Prostate gland (tissue), 2 donors: ENCODE results near the gene IFNL3. TPM values are rescaled to one million over a fixed set of nuclear protein-coding genes. Genes with fewer than 3 reads are reported as not detected.
"Not testable (repeated sequence)": the region's sequence is repeated elsewhere in the genome, so short reads cannot be mapped to it uniquely, and the experiment has no call there.

Experiments
- DNase-seq: peaks from one replicate; pipeline ENCODE4 v3.0.0-alpha.2; 2019; ENCODE audit warnings: low spot score
- H3K27ac ChIP-seq, 2 donors: fragments of 200-600 bp; sonication (generic); 2 replicates each; pipeline ENCODE4 v1.5.1; 2017 to 2019
- H3K27me3 ChIP-seq: fragments of 200-600 bp; sonication (generic); replicated peaks from 2 replicates; pipeline ENCODE4 v1.5.1; 2019; ENCODE audit not compliant: insufficient read depth
- H3K36me3 ChIP-seq, 2 donors: fragments of 200-600 bp; sonication (generic); 1 replicate in 1 of 2; 2 replicates in 1 of 2; pipeline versions ENCODE4 v1.5.1 to v1.8.1; 2017 to 2019
- H3K4me1 ChIP-seq: fragments of 200-600 bp; sonication (generic); replicated peaks from 2 replicates; pipeline ENCODE4 v1.5.1; 2019
- H3K4me3 ChIP-seq, 2 donors: fragments of 200-600 bp; sonication (generic); 2 replicates each; pipeline ENCODE4 v1.5.1; 2017 to 2019
- H3K9me3 ChIP-seq: fragments of 200-600 bp; sonication (generic); 2 replicates; pipeline ENCODE4 v1.5.1; 2017
- POLR2A ChIP-seq: fragments of 450-650 bp; IDR thresholded peaks from one replicate; pipeline ENCODE4 v1.6.1; 2016; ENCODE audit warnings: antibody characterized with exemption, mild to moderate bottlenecking
- POLR2AphosphoS5 ChIP-seq: sonication (generic); formaldehyde crosslinking; IDR thresholded peaks from one replicate; pipeline ENCODE4 v1.6.1; 2017; ENCODE audit warnings: antibody characterized with exemption
- WGBS: methylation state at CpG from one replicate; pipeline ENCODE4 v1.1.5; 2018; 5-methylcytosine and 5-hydroxymethylcytosine counted together
- intact Hi-C: fragments of 100-400 bp; cut with DNase I; formaldehyde crosslinking; loops from one replicate; pipeline ENCODE4 v1.14.2; 2022
- total RNA-seq, 2 donors: library from RNA; depleted of rRNA; stranded (reverse); fragments of >200 nt; gene quantifications; one replicate each; pipeline ENCODE4 v1.1.0, GENCODE V29; 2016
- TF ChIP-seq, protein P1 (sequence below), 4 experiments: fragments of 200-600 bp in 2 of 4; fragments of 450-650 bp in 2 of 4; sonication (generic) in 2 of 4; IDR thresholded peaks; 1 replicate in 3 of 4; 2 replicates in 1 of 4; pipeline ENCODE4 v1.5.1; 2016 to 2019; ENCODE audit warnings: antibody characterized with exemption in 4 of 4, mild to moderate bottlenecking in 2 of 4, moderate library complexity in 2 of 4

The IFNL3 gene
- not detected for total RNA-seq

DNA sequence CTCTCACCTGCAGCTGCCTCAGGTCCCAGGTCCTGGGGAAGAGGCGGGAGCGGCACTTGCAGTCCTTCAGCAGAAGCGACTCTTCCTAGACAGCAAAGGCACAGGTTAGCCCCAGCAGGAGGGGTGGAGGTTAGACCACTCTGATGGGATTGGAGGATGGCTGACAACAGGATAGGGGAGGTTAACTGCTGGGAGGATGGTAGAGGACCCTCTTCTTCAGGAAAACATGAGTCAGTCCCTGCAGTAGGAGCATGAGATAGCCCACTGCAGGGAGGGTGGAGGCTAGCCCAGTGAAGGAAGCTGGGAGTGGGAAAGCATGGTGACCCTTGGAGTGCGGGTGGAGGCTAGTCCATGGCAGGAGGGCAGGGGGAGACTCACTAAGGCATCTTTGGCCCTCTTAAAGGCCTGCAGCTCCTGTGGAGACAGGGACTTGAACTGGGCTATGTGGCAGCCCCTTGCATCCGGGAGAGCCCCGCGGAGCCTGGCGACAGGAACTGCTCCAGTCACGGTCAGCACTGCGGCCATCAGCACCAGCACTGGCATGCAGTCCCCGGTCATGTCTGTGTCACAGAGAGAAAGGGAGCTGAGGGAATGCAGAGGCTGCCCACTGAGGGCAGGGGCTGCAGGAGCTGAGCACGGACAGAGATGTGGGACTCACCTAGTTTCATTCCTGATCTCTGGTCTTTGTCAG, at the start of gene IFNL3:
TSS of gene IFNL3 (minus strand) at position 597 of the 691 bp plus-strand sequence. CDS start at position 558, 39 bp downstream.
- intact Hi-C loops, H3K4me3 ChIP-seq, H3K4me1 ChIP-seq, H3K27me3 ChIP-seq, H3K9me3 ChIP-seq, H3K27ac ChIP-seq, DNase-seq, H3K36me3 ChIP-seq: not testable (repeated sequence)
- 85% methylated on average over 8 of the region's 12 CpGs for WGBS

DNA sequence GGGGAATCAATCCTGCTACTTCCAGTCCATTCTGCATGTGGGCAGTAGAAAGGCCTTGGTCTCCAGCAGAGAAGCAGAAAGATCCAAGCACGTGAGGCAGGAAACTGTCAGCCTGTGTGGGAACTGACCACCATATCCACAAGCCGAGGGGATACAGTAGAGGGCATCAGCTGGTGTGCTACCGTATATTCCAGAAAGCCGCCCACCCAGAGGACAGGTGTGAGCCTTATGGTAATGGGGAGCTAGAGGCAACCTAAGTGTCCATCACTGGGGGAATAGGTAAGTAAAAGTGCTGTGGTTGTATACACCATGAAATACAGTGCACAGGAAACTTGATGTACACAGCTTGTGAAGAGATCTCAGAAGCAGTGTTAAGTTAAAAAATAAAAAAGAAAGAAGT, 48.6 kb upstream of the IFNL3 start:
- no peaks in the 10 kb centered on the region for H3K4me1 ChIP-seq
- TF ChIP-seq, protein P1, sequence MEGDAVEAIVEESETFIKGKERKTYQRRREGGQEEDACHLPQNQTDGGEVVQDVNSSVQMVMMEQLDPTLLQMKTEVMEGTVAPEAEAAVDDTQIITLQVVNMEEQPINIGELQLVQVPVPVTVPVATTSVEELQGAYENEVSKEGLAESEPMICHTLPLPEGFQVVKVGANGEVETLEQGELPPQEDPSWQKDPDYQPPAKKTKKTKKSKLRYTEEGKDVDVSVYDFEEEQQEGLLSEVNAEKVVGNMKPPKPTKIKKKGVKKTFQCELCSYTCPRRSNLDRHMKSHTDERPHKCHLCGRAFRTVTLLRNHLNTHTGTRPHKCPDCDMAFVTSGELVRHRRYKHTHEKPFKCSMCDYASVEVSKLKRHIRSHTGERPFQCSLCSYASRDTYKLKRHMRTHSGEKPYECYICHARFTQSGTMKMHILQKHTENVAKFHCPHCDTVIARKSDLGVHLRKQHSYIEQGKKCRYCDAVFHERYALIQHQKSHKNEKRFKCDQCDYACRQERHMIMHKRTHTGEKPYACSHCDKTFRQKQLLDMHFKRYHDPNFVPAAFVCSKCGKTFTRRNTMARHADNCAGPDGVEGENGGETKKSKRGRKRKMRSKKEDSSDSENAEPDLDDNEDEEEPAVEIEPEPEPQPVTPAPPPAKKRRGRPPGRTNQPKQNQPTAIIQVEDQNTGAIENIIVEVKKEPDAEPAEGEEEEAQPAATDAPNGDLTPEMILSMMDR (IDR thresholded peaks at IDR 0.05) = no peak
- no peak for TF ChIP-seq POLR2AphosphoS5
- TF ChIP-seq POLR2A = no peak
- no peaks in the 10 kb centered on the region for H3K9me3 ChIP-seq
- intact Hi-C loops = no loop called here
- no peak overlapping the region for H3K27ac ChIP-seq
- H3K4me3 ChIP-seq = no peak overlapping the region
- 59% methylated on average over 4 of the region's 4 CpGs for WGBS
- no peaks in the 10 kb centered on the region for H3K27me3 ChIP-seq
- no peaks in the 10 kb centered on the region for H3K36me3 ChIP-seq
- no peak for DNase-seq

DNA sequence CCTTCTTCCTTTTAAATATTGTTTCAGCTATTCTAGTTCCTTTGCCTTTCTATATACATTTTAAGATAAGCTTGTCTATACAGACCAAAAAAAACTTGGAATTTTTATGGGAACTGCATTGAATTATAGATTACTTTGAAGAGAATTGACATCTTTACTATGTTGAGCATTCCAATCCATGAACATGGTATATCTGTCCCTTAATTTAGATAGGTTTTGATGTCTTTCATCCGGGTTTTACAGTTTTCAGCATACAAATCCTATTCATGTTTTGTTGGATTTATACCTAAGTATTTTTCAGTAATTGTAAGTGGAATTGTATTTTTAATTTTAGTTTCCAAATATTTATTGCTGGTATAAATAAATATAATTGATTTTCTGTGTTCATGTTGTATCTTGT, 39.2 kb upstream of the IFNL3 start:
- H3K9me3 ChIP-seq = no peaks in the 10 kb centered on the region
- no peaks in the 10 kb centered on the region for H3K27me3 ChIP-seq
- no peak overlapping the region for H3K27ac ChIP-seq
- intact Hi-C loops = no loop called here
- TF ChIP-seq POLR2AphosphoS5 = no peak
- no peak for TF ChIP-seq POLR2A
- TF ChIP-seq, protein P1 (IDR thresholded peaks at IDR 0.05) = no peak
- no peaks in the 10 kb centered on the region for H3K36me3 ChIP-seq
- no peak for DNase-seq
- no peak overlapping the region for H3K4me3 ChIP-seq
- H3K4me1 ChIP-seq = no peaks in the 10 kb centered on the region
- WGBS = 85% methylated on average over 1 of the region's 1 CpG

DNA sequence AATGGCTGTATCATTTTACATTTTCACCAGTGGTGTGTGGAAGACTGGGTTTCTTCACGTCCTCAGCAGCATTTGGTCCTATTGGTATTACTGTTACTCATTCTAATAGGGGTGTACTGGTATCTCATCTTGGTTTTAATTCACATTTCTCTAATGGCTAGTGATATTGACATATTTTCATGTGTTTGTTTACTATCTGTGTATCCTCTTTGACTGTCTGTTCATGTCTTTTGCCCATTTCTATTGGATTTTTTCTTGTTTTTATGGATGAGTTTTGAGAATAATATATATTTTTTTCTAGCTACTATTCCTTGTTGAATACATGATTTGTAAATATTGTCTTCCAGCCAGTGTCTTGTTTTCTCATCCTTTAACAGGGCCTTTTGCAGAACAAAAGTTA, 37.2 kb upstream of the IFNL3 start:
- H3K36me3 ChIP-seq = no peaks in the 10 kb centered on the region
- no peaks in the 10 kb centered on the region for H3K4me1 ChIP-seq
- no peak overlapping the region for H3K4me3 ChIP-seq
- no peaks in the 10 kb centered on the region for H3K27me3 ChIP-seq
- 62% methylated on average over 1 of the region's 1 CpG for WGBS
- DNase-seq = no peak
- no peak overlapping the region for H3K27ac ChIP-seq
- no peaks in the 10 kb centered on the region for H3K9me3 ChIP-seq
- intact Hi-C loops = no loop called here
- TF ChIP-seq POLR2AphosphoS5 (no peak), POLR2A (no peak)
- TF ChIP-seq, protein P1 (IDR thresholded peaks at IDR 0.05) = no peak

DNA sequence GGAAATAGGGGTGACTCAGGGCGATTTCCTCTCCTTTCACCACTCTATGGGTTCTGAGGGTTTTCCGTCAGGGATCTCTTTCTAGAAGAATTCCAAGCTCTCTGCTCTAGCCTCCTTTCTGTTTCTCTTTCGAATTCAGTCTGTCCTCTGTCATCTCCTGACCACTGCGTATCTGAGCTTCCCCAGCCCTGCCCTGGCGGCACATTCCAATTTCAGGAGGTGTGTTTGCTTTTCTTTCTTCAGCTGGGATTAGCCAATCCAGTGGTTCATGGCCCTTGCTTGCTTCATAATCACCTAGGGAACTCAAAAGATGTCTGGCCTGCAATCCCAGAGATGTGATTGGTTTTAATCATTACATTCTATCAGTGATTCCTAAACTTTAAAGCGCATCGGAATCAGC, 32.8 kb upstream of the IFNL3 start:
- TF ChIP-seq, protein P1 (IDR thresholded peaks at IDR 0.05) = no peak
- TF ChIP-seq POLR2AphosphoS5 = no peak
- no peak for TF ChIP-seq POLR2A
- H3K36me3 ChIP-seq = no peaks in the 10 kb centered on the region
- no peaks in the 10 kb centered on the region for H3K27me3 ChIP-seq
- 73% methylated on average over 7 of the region's 7 CpGs for WGBS
- intact Hi-C loops = no loop called here
- no peak overlapping the region for H3K4me3 ChIP-seq
- no peaks in the 10 kb centered on the region for H3K9me3 ChIP-seq
- no peak for DNase-seq
- no peaks in the 10 kb centered on the region for H3K4me1 ChIP-seq
- H3K27ac ChIP-seq = no peak overlapping the region
